A549 (cell line): ENCODE results near the gene ABCB9. TPM values are rescaled to one million over a fixed set of nuclear protein-coding genes. Genes with fewer than 3 reads are reported as not detected.
A peak's percentile ranks its signal among the peaks of the same experiment; 100 is the strongest.

Experiments used
- ATAC-seq, 2 experiments: fragments of 200-7000 bp in 1 of 2; fragments of >200 bp in 1 of 2; cut with Nextera tagmentation in 1 of 2; cut with Tn5 transposase in 1 of 2; 3 replicates each; pipeline versions ENCODE4 v1.8.0 to v1.9.1; 2018 to 2020; ENCODE audit warnings: mild to moderate bottlenecking in 1 of 2, moderate library complexity in 1 of 2
- CTCF ChIA-PET: fragments of 300-600 bp; sonication (Branson Sonifier 250); formaldehyde crosslinking; extraction: SDS; loops from one replicate; lab custom pipeline; 2021; ENCODE audit warnings: antibody characterized with exemption, inconsistent platforms; lab: Yijun Ruan, JAX
- POLR2A ChIA-PET: fragments of 350-600 bp; formaldehyde crosslinking; extraction: SDS; loops from one replicate; lab custom pipeline; 2021; ENCODE audit warnings: antibody characterized with exemption, inconsistent platforms; lab: Yijun Ruan, JAX
- DNase-seq, 2 experiments: peaks; one replicate each; pipeline versions ENCODE4 v3.0.0 to v3.0.0-alpha.2; 2011 to 2016; ENCODE audit warnings: low read depth in 1 of 2, low spot score in 1 of 2
- FAIRE-seq: peaks from 2 replicates; lab custom pipeline; 2011; peaks lifted over from hg19 to GRCh38; lab: Jason Lieb, UNC
- H3K27ac ChIP-seq, 2 experiments: fragments of >200 bp; sonication (Bioruptor Twin); formaldehyde crosslinking; 3 replicates each; pipeline ENCODE4 v1.5.1; 2016 to 2017
- H3K4me1 ChIP-seq: fragments of >200 bp; sonication (Bioruptor Twin); formaldehyde crosslinking; 3 replicates; pipeline ENCODE4 v1.6.1; 2016
- H3K4me2 ChIP-seq: fragments of >200 bp; sonication (Bioruptor Twin); formaldehyde crosslinking; 3 replicates; pipeline ENCODE4 v1.6.1; 2016
- H3K4me3 ChIP-seq: fragments of >200 bp; sonication (Bioruptor Twin); formaldehyde crosslinking; 3 replicates; pipeline ENCODE4 v1.5.1; 2016
- H3K9me3 ChIP-seq: fragments of >200 bp; sonication (Bioruptor Twin); formaldehyde crosslinking; 3 replicates; pipeline ENCODE4 v1.6.1; 2016
- BHLHE40 ChIP-seq: IDR thresholded peaks from 2 replicates; pipeline ENCODE4 v1.6.1; 2012; ENCODE audit warnings: low read depth, low read length, inconsistent platforms
- ESRRA ChIP-seq: fragments of 150-350 bp; IDR thresholded peaks from 2 replicates; pipeline ENCODE4 v1.6.1; 2014; ENCODE audit warnings: mild to moderate bottlenecking, low read length, borderline replicate concordance
- GATA3 ChIP-seq: IDR thresholded peaks from 2 replicates; pipeline ENCODE4 v1.6.1; 2012; ENCODE audit warnings: borderline replicate concordance
- HDAC2 ChIP-seq: fragments of 200-600 bp; sonication (generic); IDR thresholded peaks from 2 replicates; pipeline ENCODE4 v1.6.1; 2016
- HOXB13 ChIP-seq: fragments of 250-450 bp; sonication (Bioruptor Pico); IDR thresholded peaks from 2 replicates; pipeline ENCODE4 v1.5.0; 2020; ENCODE audit warnings: low read depth, mild to moderate bottlenecking, moderate library complexity
- HOXB5 ChIP-seq: fragments of 250-450 bp; sonication (Bioruptor Pico); IDR thresholded peaks from 2 replicates; pipeline ENCODE4 v1.5.0; 2020; ENCODE audit warnings: mild to moderate bottlenecking, moderate library complexity
- JUNB ChIP-seq: fragments of >200 bp; sonication (Bioruptor Twin); formaldehyde crosslinking; IDR thresholded peaks from 2 replicates; pipeline ENCODE4 v1.6.1; 2016
- KDM1A ChIP-seq: fragments of 200-600 bp; sonication (generic); IDR thresholded peaks from 2 replicates; pipeline ENCODE4 v1.6.1; 2016; ENCODE audit warnings: low read depth, mild to moderate bottlenecking
- MAFK ChIP-seq: fragments of 450-650 bp; IDR thresholded peaks from 2 replicates; pipeline ENCODE4 v1.6.1; 2014; ENCODE audit not compliant: partially characterized antibody
- PHF8 ChIP-seq: fragments of 200-600 bp; sonication (generic); IDR thresholded peaks from 2 replicates; pipeline ENCODE4 v1.6.1; 2016; ENCODE audit warnings: low read depth, mild to moderate bottlenecking, antibody characterized with exemption, moderate library complexity, borderline replicate concordance
- POLR2A ChIP-seq: IDR thresholded peaks from 2 replicates; pipeline ENCODE4 v1.6.1; 2012; ENCODE audit warnings: mild to moderate bottlenecking, low read length
- RAD21 ChIP-seq, 2 experiments: fragments of >200 bp in 1 of 2; sonication (Bioruptor Twin) in 1 of 2; formaldehyde crosslinking in 1 of 2; IDR thresholded peaks in 1 of 2; conservative IDR thresholded peaks in 1 of 2; 2 replicates in 1 of 2; 3 replicates in 1 of 2; pipeline ENCODE4 v1.6.1; 2012 to 2018; ENCODE audit warnings: inconsistent platforms in 1 of 2
- RCOR1 ChIP-seq: fragments of 150-350 bp; IDR thresholded peaks from 2 replicates; pipeline ENCODE4 v1.6.1; 2014; ENCODE audit warnings: antibody characterized with exemption, low read length, low read depth
- RFX5 ChIP-seq: fragments of 450-650 bp; IDR thresholded peaks from 2 replicates; pipeline ENCODE4 v1.7.1; 2014; ENCODE audit warnings: antibody characterized with exemption, mild to moderate bottlenecking, moderate library complexity
- RNF2 ChIP-seq: fragments of 200-600 bp; sonication (generic); IDR thresholded peaks from 2 replicates; pipeline ENCODE4 v1.6.1; 2016; ENCODE audit warnings: low read depth, mild to moderate bottlenecking, antibody characterized with exemption, moderate library complexity, borderline replicate concordance
- SREBF2 ChIP-seq: fragments of 450-650 bp; IDR thresholded peaks from 2 replicates; pipeline ENCODE4 v1.6.1; 2014; ENCODE audit warnings: mild to moderate bottlenecking, moderate library complexity
- TFCP2L1 ChIP-seq: fragments of 250-450 bp; sonication (Bioruptor Pico); IDR thresholded peaks from 2 replicates; pipeline ENCODE4 v1.5.0; 2021; ENCODE audit warnings: mild to moderate bottlenecking
- TP53 ChIP-seq: fragments of 250-450 bp; sonication (Bioruptor Pico); IDR thresholded peaks from 2 replicates; pipeline ENCODE4 v1.5.0; 2021; ENCODE audit warnings: mild to moderate bottlenecking, moderate library complexity
- ZC3H11A ChIP-seq: fragments of 450-650 bp; IDR thresholded peaks from 2 replicates; pipeline ENCODE4 v1.6.1; 2014; ENCODE audit warnings: antibody characterized with exemption, mild to moderate bottlenecking
- WGBS: methylation state at CpG from one replicate; pipeline ENCODE4 v1.1.6; 2017; ENCODE audit errors: missing lambda C conversion rate; 5-methylcytosine and 5-hydroxymethylcytosine counted together
- polyA plus RNA-seq, 4 experiments: library from polyadenylated mRNA; depleted of rRNA in 3 of 4; stranded (reverse); fragments of >200 nt; fragmentation: RNase III in 1 of 4; extraction: RNeasy Plus Mini Kit Qiagen cat#74134 plus additional on column Dnase treatment in 1 of 4; gene quantifications; 2 replicates in 3 of 4; 3 replicates in 1 of 4; pipeline ENCODE4 v1.2.3, GENCODE V29; 2011 to 2017
- TF ChIP-seq, protein P1 (sequence below): fragments of 250-450 bp; sonication (Bioruptor Pico); IDR thresholded peaks from 2 replicates; pipeline ENCODE4 v1.5.0; 2021; ENCODE audit warnings: mild to moderate bottlenecking, moderate library complexity, borderline replicate concordance
- TF ChIP-seq, protein P2 (sequence below): fragments of >200 bp; sonication (Bioruptor Twin); formaldehyde crosslinking; IDR thresholded peaks from 2 replicates; pipeline ENCODE4 v1.6.1; 2016
- TF ChIP-seq, protein P3 (sequence below): IDR thresholded peaks from 2 replicates; pipeline ENCODE4 v1.6.1; 2012
- TF ChIP-seq, protein P4 (sequence below): fragments of 250-450 bp; sonication (Bioruptor Pico); IDR thresholded peaks from 2 replicates; pipeline ENCODE4 v1.5.0; 2020; ENCODE audit warnings: low read depth, mild to moderate bottlenecking, moderate library complexity
- TF ChIP-seq, protein P5 (sequence below): IDR thresholded peaks from 2 replicates; pipeline ENCODE4 v1.6.1; 2012; ENCODE audit warnings: low read depth, borderline replicate concordance
- TF ChIP-seq, protein P6 (sequence below): fragments of >200 bp; sonication (Bioruptor Twin); formaldehyde crosslinking; IDR thresholded peaks from 3 replicates; pipeline ENCODE4 v1.6.1; 2016

ABCB9 gene
- polyA plus RNA-seq, 2 of the 4 experiments (the other 2 are of a cell fraction) = 2.7 to 5.0 TPM

DNA sequence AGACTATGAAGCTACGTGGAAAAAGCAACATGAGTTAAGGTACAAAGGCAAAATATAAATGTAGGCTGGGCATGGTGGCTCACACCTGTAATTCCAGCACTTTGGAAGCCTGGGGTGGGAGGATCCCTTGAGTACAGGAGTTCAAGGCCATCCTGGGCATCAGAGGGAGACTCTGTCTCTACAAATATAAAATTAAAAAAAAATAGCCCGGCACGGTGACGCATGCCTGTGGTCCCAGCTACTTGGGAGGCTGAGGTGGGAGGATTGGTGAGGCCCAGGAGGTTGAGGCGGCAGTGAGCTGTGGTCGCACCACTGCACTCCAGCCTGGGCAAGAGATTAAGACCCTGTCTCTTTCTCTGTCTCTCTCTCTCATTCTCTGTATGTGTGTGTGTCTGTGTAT lies 66.4 kb downstream of the ABCB9 start:
- no peak for TF ChIP-seq KDM1A
- no peak for TF ChIP-seq HOXB13 (CRISPR knock-in tag)
- no peak for TF ChIP-seq JUNB
- TF ChIP-seq PHF8 = no peak
- no peak for TF ChIP-seq TP53 (CRISPR knock-in tag)
- TF ChIP-seq HOXB5 = no peak
- TF ChIP-seq SREBF2 = no peak
- TF ChIP-seq ESRRA = no peak
- TF ChIP-seq RFX5 = no peak
- no peak for TF ChIP-seq HDAC2
- TF ChIP-seq, protein P1, sequence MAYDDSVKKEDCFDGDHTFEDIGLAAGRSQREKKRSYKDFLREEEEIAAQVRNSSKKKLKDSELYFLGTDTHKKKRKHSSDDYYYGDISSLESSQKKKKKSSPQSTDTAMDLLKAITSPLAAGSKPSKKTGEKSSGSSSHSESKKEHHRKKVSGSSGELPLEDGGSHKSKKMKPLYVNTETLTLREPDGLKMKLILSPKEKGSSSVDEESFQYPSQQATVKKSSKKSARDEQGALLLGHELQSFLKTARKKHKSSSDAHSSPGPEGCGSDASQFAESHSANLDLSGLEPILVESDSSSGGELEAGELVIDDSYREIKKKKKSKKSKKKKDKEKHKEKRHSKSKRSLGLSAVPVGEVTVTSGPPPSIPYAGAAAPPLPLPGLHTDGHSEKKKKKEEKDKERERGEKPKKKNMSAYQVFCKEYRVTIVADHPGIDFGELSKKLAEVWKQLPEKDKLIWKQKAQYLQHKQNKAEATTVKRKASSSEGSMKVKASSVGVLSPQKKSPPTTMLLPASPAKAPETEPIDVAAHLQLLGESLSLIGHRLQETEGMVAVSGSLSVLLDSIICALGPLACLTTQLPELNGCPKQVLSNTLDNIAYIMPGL (CRISPR knock-in tag) = no peak
- no peak for TF ChIP-seq MAFK
- TF ChIP-seq POLR2A = no peak
- TF ChIP-seq, all 56 proteins: peak for 0
- no peak overlapping the region for H3K4me2 ChIP-seq
- no peak overlapping the region for H3K4me3 ChIP-seq
- POLR2A ChIA-PET = no interaction called here
- ATAC-seq = no peak
- H3K4me1 ChIP-seq = peaks cover 19% of the 10 kb centered on the region
- no peak for FAIRE-seq
- no peak overlapping the region for H3K27ac ChIP-seq
- no peak for DNase-seq
- H3K9me3 ChIP-seq = no peaks in the 10 kb centered on the region
- 94% methylated on average over 6 of the region's 6 CpGs for WGBS
- CTCF ChIA-PET = interaction anchor here (0.9 to 2.0 kb wide), 4 partner anchors 9 to 51 kb away, joined by 3 to 7 read pairs (median 6); no protein-coding TSS in a partner anchor

DNA sequence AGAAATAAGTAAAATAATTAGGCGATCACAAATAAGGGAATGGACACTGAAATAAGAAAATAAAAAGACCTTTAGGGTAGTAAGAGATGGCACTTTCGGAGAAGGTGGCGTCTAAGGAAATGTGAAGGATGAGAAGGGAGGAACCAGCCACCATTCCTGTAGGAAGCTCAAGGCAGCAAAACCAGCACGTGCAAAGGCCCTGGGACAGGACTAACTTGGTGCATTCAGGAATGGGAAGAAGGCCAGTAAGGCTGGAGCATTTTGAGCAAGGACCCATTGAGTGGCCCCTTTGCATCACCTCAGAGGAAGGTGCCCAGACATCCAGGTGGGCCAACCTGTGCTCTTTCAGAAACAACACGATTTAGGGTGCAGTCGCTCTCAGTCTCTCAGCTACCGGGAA lies 69.6 kb downstream of the ABCB9 start:
- TF ChIP-seq KDM1A (0 out of 2 replicates have a peak, but pooled peaks have one; percentile 21), RAD21 (conservative IDR thresholded peaks at IDR 0.05 in 1 of 2, IDR thresholded peaks at IDR 0.05 in 1 of 2) (no peak)
- POLR2A ChIA-PET = no interaction called here
- Histone ChIP-seq H3K4me2 (peak overlapping the region; percentile 91; the same call in 2 of the 3 replicates), H3K4me3 (no peak overlapping the region; the same call in 1 of the 3 replicates), H3K27ac (peak overlapping the region in 1 of 2 experiments; percentile 89; a peak in 2 of 6 replicates), H3K9me3 (no peaks in the 10 kb centered on the region), H3K4me1 (peaks cover 44% of the 10 kb centered on the region)
- ATAC-seq = no peak
- DNase-seq = no peak
- CTCF ChIA-PET = interaction anchor here (0.8 to 3.2 kb wide), 3 partner anchors 16 to 36 kb away, joined by 3 to 15 read pairs (median 6); no protein-coding TSS in a partner anchor
- no peak for FAIRE-seq
- WGBS = 90% methylated on average over 7 of the region's 7 CpGs

DNA sequence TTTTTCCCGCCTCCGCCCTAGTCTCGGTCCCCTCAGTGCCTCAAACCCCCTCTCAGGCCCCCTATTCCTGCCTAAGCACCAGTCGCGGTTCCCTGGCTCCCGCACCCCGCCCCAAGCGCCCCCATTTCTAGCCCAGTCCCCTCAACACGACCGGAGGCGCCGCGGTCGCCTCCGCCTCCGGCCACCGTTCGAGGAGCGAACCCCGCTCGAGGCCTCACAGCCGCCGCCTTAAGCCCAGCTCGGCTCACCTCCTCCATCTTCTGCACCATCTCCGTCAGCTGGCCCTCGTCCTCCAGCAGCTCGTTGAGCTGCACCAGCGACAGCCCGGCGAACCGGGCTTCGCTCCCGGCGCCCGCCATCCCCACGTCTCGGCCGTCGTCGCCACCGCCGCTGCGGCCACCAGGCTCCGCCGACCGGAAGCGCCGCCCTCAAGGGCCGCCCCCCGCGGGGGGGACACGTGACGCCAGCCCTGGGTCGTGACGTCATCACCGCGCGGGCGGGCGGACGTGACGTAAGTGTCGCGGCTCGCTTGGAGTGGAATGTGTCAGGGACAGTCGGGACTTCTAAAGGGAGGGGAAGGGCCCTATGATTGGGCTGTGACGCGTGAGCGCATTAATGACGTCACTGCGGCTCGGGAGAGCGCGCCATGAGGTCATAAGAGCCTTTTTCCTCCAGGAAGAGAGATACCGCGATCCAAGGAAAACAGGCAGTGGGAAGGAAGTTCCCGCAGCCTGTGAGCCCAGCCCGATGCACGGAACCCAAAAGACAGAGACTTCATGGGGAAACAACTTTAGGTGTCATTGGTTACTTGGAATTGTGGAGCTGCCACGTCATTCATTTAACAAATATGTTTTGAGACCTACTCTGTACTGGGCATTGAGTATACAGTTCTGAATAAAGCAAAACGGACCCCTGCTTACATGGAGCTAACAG lies 70.3 kb downstream of the ABCB9 start, which contains the start of gene VPS37B:
VPS37B (minus strand) TSS at position 421 of the 933 bp plus-strand sequence; CDS start at position 359, 62 bp downstream.
- WGBS = 5% methylated on average over 47 of the region's 81 CpGs
- Histone ChIP-seq H3K4me2 (peak within 1 kb of the TSS; percentile 91), H3K27ac (peak within 1 kb of the TSS; percentile 89 to 97), H3K4me3 (peak within 1 kb of the TSS; percentile 89), H3K9me3 (no peaks in the 10 kb centered on the region), H3K4me1 (peaks cover 51% of the 10 kb centered on the region)
- ATAC-seq (peak; percentile 77 to 85), FAIRE-seq (no peak), DNase-seq (peak; percentile 87 to 98)
- ChIA-PET CTCF (interaction anchor here (0.8 to 4.9 kb wide), 6 partner anchors 10 to 36 kb away, joined by 3 to 28 read pairs (median 8); no protein-coding TSS in a partner anchor), POLR2A (no interaction called here)
- TF ChIP-seq RCOR1 = 0 out of 2 replicates have a peak, but pooled peaks have one; percentile 70
- TF ChIP-seq, protein P2, sequence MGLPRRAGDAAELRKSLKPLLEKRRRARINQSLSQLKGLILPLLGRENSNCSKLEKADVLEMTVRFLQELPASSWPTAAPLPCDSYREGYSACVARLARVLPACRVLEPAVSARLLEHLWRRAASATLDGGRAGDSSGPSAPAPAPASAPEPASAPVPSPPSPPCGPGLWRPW = no peak
- peak; percentile 82; the same call in 1 of the 2 replicates for TF ChIP-seq PHF8
- peak; percentile 88 for TF ChIP-seq POLR2A
- no peak for TF ChIP-seq ZC3H11A
- TF ChIP-seq ESRRA = peak; percentile 24; the same call in 1 of the 2 replicates
- no peak for TF ChIP-seq KDM1A
- 0 out of 5 replicates have a peak, but pooled peaks of 1 of the 2 experiments have one; percentile 21 for TF ChIP-seq RAD21 (conservative IDR thresholded peaks at IDR 0.05 in 1 of 2, IDR thresholded peaks at IDR 0.05 in 1 of 2)
- no peak for TF ChIP-seq RNF2
- TF ChIP-seq, protein P3, sequence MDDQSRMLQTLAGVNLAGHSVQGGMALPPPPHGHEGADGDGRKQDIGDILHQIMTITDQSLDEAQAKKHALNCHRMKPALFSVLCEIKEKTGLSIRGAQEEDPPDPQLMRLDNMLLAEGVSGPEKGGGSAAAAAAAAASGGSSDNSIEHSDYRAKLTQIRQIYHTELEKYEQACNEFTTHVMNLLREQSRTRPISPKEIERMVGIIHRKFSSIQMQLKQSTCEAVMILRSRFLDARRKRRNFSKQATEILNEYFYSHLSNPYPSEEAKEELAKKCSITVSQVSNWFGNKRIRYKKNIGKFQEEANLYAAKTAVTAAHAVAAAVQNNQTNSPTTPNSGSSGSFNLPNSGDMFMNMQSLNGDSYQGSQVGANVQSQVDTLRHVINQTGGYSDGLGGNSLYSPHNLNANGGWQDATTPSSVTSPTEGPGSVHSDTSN = no peak
- peak; percentile 18; the same call in 1 of the 2 replicates for TF ChIP-seq BHLHE40
- TF ChIP-seq RFX5 = peak; percentile 82
- TF ChIP-seq, protein P4, sequence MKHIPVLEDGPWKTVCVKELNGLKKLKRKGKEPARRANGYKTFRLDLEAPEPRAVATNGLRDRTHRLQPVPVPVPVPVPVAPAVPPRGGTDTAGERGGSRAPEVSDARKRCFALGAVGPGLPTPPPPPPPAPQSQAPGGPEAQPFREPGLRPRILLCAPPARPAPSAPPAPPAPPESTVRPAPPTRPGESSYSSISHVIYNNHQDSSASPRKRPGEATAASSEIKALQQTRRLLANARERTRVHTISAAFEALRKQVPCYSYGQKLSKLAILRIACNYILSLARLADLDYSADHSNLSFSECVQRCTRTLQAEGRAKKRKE (CRISPR knock-in tag) = no peak
- TF ChIP-seq GATA3 = peak; percentile 51; the same call in 1 of the 2 replicates
- no peak for TF ChIP-seq TFCP2L1
- TF ChIP-seq, protein P5, sequence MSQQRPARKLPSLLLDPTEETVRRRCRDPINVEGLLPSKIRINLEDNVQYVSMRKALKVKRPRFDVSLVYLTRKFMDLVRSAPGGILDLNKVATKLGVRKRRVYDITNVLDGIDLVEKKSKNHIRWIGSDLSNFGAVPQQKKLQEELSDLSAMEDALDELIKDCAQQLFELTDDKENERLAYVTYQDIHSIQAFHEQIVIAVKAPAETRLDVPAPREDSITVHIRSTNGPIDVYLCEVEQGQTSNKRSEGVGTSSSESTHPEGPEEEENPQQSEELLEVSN = peak; percentile 86
- TF ChIP-seq, protein P6, sequence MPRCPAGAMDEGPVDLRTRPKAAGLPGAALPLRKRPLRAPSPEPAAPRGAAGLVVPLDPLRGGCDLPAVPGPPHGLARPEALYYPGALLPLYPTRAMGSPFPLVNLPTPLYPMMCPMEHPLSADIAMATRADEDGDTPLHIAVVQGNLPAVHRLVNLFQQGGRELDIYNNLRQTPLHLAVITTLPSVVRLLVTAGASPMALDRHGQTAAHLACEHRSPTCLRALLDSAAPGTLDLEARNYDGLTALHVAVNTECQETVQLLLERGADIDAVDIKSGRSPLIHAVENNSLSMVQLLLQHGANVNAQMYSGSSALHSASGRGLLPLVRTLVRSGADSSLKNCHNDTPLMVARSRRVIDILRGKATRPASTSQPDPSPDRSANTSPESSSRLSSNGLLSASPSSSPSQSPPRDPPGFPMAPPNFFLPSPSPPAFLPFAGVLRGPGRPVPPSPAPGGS = peak; percentile 84; the same call in 1 of the 3 replicates
